Measurements from ENCODE around the gene PACSIN1.

GRCh38 chr6:34517966-34518365, 52.1 kb downstream of the PACSIN1 start:
- TF ChIP-seq CTCF (IDR thresholded peaks at IDR 0.05) (no peak), POLR2A (IDR thresholded peaks at IDR 0.05) (no peak)
